ENCODE measurements around the gene TULP4.
"Not testable (repeated sequence)": the region's sequence is repeated elsewhere in the genome, so short reads cannot be mapped to it uniquely, and the experiment has no call there.

TULP4 gene

GRCh38 chr6:158508450-158508849, 196.2 kb downstream of the TULP4 start:
- DNase-seq = no peak

GRCh38 chr6:158509465-158509864, 197.2 kb downstream of the TULP4 start:
- DNase-seq = no peak

- no peak for DNase-seq
Observed at GRCh38 chr6:158512809-158513208, 200.5 kb downstream of the TULP4 start.

DNA sequence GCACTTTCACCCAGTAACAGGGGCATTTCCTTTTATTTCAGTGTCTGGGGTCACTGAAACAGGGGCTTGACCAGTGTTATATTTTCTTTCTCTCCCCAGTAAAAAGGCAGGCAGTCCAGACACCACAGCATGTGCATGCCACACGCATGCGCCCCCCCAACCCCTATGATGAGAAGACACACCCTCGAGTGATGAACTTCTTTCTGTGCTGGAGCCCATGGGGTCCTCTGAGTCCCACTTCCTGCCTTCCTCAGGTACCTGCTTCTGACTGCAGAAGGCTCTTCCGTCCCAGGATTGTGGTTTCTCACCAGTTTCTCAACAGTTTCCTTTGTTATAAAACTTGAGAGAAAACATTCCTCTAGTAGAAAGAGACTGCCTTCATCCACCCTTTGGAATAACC, 201.9 kb downstream of the TULP4 start:
- no peak for DNase-seq

DNA sequence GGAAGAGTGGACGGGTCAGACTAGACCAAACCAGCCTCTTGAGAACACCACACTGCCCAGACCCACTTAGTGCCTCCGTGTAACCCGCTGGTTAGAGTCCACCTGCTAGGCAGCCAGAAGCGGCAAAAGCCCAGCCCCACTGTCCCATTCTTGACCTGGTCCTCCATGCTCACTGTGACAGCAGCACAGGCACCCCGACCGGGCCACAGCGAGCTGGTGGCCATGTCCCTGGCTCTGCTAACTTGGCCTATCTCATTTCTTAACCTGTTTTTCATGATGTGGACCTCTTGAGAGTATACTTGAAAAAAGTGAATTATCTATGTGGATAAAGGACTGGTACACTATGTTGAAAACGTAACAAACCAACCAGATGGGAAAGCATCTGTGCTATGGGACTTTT, 202.7 kb downstream of the TULP4 start:
- no peak for DNase-seq

GRCh38 chr6:158516098-158516497, 203.8 kb downstream of the TULP4 start:
- no peak for DNase-seq

DNA sequence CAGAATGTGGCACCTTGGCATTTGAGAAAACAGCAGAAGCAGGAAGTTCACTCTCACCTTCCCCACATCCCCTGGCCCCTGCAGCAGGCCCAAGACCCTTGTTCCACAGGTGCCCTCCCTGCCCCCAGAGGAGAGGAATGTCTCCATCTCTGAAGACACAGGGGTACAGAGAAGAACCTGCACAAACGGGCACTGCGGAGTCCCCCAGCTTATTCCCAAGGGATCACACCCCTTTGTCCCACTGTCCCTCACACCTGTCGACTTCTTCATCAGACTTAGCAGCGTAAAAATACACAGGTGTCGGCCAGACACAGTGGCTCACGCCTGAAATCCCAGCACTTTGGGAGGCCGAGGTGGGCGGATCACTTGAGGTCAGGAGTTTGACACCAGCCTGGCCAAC, 204.8 kb downstream of the TULP4 start:
- DNase-seq = no peak

DNA sequence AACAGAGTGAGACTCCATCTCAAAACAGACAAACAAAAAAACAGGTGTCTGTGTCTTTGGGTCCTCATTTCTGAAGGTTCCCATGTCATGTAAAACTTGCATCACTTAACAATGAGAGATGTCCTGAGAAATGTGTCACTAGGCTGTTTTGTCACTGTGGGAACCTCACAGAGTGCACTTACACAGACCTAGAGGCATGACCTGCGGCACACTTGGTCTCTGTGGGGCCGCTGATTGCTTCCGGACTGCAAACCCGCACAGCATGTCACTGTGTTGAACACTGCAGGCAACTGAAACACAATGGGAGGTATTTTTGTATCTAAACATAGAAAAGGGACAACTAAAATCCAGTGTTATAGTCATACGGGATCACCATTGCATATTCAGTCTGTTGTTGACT, 205.3 kb downstream of the TULP4 start:
- DNase-seq = no peak

DNA sequence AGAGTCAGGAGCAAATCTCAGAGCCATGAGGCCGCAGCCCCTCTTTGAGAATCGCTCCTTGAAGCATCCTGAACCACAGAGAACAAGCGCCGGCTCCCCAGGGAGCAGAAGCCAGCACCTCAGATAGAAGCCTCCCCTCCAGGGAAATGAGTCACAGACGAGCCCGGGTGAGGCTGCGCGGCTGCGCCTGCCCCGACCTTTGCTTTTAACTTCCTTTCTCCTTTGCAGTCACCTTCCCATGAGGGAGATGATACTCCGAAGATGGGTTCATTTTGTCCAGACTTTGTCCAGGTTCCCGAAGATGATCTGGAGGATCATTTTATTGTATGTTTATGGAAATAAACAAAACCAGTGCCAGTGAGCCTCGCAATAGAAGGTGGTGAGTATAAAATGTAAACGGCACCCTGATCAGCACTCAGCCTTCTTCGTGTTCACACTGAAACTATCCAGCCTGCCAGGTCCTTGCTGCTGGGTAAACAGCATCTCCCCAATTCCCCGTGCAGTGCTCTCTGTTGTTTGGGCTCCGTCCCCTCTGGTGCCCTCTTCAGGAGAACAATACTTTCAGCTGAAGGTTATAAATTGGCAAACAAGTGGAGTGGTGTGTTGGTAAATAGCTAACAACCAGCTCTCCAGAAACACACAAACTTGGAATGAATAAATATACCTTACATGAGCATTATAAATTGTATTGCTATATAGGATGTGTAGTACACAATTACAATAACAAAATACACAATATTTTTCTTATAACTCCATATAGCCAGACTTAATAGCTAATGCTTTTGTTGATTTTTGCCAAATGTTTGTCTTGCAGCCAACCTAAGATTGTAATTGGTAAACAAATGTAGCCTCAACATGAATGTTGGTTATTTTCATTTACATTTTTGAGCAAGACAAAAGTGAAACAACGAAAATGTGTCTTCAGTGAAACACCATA, 206.2 kb downstream of the TULP4 start:
- peak in 1 of 2 experiments; percentile 30 for DNase-seq

- DNase-seq = no peak
Observed at GRCh38 chr6:158519300-158519699, 207.0 kb downstream of the TULP4 start.

- no peak for DNase-seq
Observed at GRCh38 chr6:158519761-158520160, 207.5 kb downstream of the TULP4 start.

GRCh38 chr6:158520975-158521374, 208.7 kb downstream of the TULP4 start:
- not testable (repeated sequence) for DNase-seq

- DNase-seq = no peak
Observed at GRCh38 chr6:158521759-158522158, 209.5 kb downstream of the TULP4 start.

- no peak for DNase-seq
Observed at GRCh38 chr6:158522616-158523015, 210.4 kb downstream of the TULP4 start.

- no peak for DNase-seq
Observed at GRCh38 chr6:158524311-158524710, 212.0 kb downstream of the TULP4 start.

DNA sequence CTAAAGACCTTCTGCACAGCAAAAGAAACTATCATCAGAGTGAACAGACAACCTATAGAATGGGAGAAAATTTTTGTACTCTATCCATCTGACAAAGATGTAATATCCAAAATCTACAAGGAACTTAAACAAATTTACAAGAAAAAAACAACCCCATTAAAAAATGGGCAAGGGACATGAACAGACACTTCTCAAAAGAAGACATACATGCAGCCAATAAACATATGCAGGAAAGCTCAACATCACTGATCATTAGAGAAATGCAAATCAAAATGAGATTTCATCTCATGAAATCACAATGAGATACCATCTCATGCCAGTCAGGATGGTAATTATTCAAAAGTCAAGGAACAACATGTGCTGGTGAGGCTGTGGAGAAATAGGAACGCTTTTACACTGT, 215.6 kb downstream of the TULP4 start:
- not testable (repeated sequence) for DNase-seq

GRCh38 chr6:158528826-158529225, 216.6 kb downstream of the TULP4 start:
- DNase-seq = no peak

GRCh38 chr6:158529629-158530028, 217.4 kb downstream of the TULP4 start:
- no peak for DNase-seq

- no peak for DNase-seq
Observed at GRCh38 chr6:158531566-158531965, 219.3 kb downstream of the TULP4 start.

DNA sequence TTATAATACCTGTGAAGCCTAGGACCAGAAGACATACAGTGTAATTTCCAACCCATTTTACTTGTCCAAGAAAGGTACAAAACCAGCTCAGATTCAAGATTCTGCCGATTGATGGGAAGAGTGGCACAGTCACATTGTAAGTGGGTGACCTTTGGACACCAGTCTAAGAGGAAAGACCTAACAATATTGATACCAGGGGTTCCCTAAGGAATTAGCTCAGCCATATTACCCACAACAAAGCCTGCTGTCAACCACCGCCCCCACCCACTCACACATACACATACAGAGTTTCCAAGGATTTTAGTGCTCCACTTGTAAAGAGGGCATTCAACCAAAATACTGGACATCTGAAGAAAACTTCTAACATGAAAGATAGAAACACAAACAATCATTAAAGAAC, 219.7 kb downstream of the TULP4 start:
- DNase-seq = no peak

GRCh38 chr6:158536084-158536890, 224.0 kb downstream of the TULP4 start:
- peak in 1 of 2 experiments; percentile 28 for DNase-seq

- peak; percentile 44 to 50 for DNase-seq
Observed at GRCh38 chr6:158536891-158537798, 224.9 kb downstream of the TULP4 start.

- DNase-seq = no peak
Observed at GRCh38 chr6:158538741-158539140, 226.5 kb downstream of the TULP4 start.

Data from NCI-H1930 (cell line).